Stimulated activated CD8-positive, alpha-beta memory T cell treated with anti-CD3 and anti-CD28 coated beads, Interleukin-15, amount 100 ng/mL, for 1 hour (primary cell): ENCODE measurements around the gene LDLRAD4.
"Not testable (repeated sequence)": the region's sequence is repeated elsewhere in the genome, so short reads cannot be mapped to it uniquely, and the experiment has no call there.

Experiments used
- DNase-seq: peaks from one replicate; pipeline ENCODE4 v3.0.0-alpha.2; 2020; ENCODE audit warnings: low read depth

LDLRAD4 gene

GRCh38 chr18:13681701-13682100 lies 463.1 kb downstream of the LDLRAD4 start:
- no peak for DNase-seq

GRCh38 chr18:13684546-13684945 lies 466.0 kb downstream of the LDLRAD4 start:
- DNase-seq, result no peak

- no peak for DNase-seq
These were observed 469.9 kb downstream of the LDLRAD4 start for GRCh38 chr18:13688191-13689136.

GRCh38 chr18:13690060-13690459 lies 471.5 kb downstream of the LDLRAD4 start:
- DNase-seq, result not testable (repeated sequence)

- DNase-seq, result not testable (repeated sequence)
These were observed 476.8 kb downstream of the LDLRAD4 start for GRCh38 chr18:13695337-13695736.

GRCh38 chr18:13696961-13697360 lies 478.4 kb downstream of the LDLRAD4 start:
- no peak for DNase-seq

GRCh38 chr18:13700153-13700552 lies 481.6 kb downstream of the LDLRAD4 start:
- DNase-seq, result no peak
